Measurements from ENCODE around the gene PARD6A.

Gene PARD6A

GRCh38 chr16:67641779-67642708 lies 18.7 kb upstream of the PARD6A start:
- H3K4me3 ChIP-seq (ENCODE audit: low read depth, low read length): no peak overlapping the region
- TF ChIP-seq, protein P1, sequence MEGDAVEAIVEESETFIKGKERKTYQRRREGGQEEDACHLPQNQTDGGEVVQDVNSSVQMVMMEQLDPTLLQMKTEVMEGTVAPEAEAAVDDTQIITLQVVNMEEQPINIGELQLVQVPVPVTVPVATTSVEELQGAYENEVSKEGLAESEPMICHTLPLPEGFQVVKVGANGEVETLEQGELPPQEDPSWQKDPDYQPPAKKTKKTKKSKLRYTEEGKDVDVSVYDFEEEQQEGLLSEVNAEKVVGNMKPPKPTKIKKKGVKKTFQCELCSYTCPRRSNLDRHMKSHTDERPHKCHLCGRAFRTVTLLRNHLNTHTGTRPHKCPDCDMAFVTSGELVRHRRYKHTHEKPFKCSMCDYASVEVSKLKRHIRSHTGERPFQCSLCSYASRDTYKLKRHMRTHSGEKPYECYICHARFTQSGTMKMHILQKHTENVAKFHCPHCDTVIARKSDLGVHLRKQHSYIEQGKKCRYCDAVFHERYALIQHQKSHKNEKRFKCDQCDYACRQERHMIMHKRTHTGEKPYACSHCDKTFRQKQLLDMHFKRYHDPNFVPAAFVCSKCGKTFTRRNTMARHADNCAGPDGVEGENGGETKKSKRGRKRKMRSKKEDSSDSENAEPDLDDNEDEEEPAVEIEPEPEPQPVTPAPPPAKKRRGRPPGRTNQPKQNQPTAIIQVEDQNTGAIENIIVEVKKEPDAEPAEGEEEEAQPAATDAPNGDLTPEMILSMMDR (IDR thresholded peaks at IDR 0.05; ENCODE audit: low read depth, low read length): no peak

- TF ChIP-seq, protein P1 (IDR thresholded peaks at IDR 0.05; ENCODE audit: low read depth, low read length): no peak
- no peak overlapping the region for H3K4me3 ChIP-seq (ENCODE audit: low read depth, low read length)
These were observed 16.7 kb upstream of the PARD6A start for GRCh38 chr16:67644038-67644437.

DNA sequence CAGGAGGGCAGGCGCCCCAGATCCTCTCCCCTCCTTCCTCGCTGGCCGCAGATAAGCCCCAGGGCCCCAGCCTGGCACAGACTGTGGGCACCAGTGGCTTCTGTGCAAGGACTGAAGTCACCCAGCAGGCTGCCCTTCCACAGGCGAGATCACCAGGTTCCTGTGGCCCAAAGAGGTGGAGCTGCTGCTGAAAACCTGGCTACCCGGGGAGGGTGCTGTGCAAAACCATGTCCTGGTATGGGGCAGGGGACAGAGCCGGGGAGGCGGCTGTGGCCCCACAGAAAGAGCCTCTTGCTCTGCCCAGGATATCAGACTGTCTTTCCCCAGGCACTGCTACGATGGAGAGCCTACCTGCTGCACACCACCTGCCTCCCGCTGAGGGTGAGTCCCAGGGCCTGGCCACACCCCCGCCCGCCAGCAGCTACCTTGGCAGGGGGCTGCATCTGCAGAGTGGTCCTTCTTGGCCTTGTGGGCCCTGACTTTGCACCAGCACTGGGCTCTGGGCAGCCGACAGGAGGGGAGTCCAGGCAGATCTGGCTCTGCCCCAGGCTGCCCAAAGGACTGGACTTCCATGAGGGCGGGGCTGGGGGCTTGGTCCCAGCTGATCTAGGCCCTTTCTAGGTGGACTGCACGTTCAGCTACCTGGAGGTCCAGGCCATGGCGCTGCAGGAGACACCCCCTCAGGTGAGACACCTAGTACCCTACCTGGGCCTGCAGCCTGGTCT lies 15.2 kb upstream of the PARD6A start:
- TF ChIP-seq, protein P1 (IDR thresholded peaks at IDR 0.05; ENCODE audit: low read depth, low read length): no peak
- H3K4me3 ChIP-seq (ENCODE audit: low read depth, low read length): no peak overlapping the region

DNA sequence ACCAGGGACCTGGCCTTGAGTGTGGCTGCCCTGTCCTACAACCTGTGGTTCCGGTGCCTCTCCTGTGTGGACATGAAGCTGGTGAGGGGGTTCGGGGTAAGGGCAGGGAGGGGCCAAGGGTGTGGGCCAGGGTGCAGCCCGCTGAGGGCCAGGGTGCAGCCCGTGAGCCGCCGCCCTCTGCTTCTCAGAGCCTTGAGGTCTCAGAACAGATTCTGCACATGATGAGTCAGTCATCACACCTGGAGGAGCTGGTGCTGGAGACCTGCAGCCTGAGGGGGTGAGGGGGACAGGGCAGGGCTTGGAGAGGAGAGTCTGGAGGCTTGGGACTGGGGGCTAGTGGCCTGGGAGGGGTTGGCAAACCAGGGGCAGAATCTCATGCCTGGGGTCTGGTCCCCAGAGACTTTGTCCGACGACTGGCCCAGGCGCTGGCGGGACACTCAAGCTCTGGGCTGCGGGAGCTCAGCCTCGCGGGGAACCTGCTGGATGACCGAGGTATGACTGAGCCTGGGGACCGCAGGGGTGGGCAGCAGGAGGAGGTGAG lies 13.6 kb upstream of the PARD6A start:
- H3K4me3 ChIP-seq (ENCODE audit: low read depth, low read length): no peak overlapping the region
- TF ChIP-seq, protein P1 (IDR thresholded peaks at IDR 0.05; ENCODE audit: low read depth, low read length): no peak

- TF ChIP-seq, protein P1 (IDR thresholded peaks at IDR 0.05; ENCODE audit: low read depth, low read length): no peak
These were observed 13.1 kb upstream of the PARD6A start for GRCh38 chr16:67647681-67648080.

DNA sequence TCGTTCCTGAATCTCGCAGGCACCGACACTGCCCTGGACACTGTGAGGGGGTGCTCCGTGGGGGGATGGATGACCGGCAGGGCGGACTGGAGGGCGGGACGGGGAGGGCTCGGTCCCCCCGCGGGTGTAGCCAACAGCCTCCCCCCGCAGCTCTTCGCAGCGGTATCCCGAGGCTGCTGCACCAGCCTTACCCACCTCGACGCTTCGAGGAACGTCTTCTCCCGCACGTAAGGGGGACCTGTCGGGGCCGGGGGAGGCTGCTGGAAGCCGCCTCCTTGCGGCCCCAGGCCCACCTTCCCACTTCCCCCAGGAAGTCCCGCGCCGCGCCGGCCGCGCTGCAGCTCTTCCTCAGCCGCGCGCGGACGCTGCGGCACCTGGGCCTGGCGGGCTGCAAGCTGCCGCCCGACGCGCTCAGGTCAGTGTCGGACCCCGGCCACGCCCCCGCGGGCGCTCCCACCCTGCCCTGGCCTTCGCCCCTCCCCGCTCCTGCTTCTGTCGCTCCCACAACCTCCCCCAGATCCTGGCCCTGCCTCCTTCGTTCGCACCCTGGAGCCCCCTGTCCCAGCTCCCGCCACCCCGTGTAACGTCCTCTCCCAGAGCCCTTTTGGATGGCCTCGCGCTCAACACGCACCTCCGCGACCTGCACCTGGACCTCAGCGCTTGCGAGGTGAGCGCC lies 12.5 kb upstream of the PARD6A start:
- TF ChIP-seq, protein P1 (IDR thresholded peaks at IDR 0.05; ENCODE audit: low read depth, low read length): no peak
- no peak overlapping the region for H3K4me3 ChIP-seq (ENCODE audit: low read depth, low read length)

More at GRCh38 chr16:67647681-67648080, 13.1 kb upstream of the PARD6A start:
- H3K4me3 ChIP-seq (ENCODE audit: low read depth, low read length): no peak overlapping the region

Measured in WI38 (cell line).